Astrocyte (in vitro differentiated cells and primary cell): ENCODE results near the gene SH2D3A. TPM values are rescaled to one million over a fixed set of nuclear protein-coding genes. Genes with fewer than 3 reads are reported as not detected.

Source experiments
- DNase-seq: peaks from one replicate; pipeline ENCODE4 v3.0.0-alpha.2; 2010; ENCODE audit warnings: low read depth
- FAIRE-seq: peaks from 2 replicates; lab custom pipeline; 2011; peaks lifted over from hg19 to GRCh38; lab: Jason Lieb, UNC
- H2AFZ ChIP-seq: 2 replicates; pipeline ENCODE4 v1.6.0; 2012; ENCODE audit warnings: low read depth, low read length, inconsistent platforms
- H3K27ac ChIP-seq: 2 replicates; pipeline ENCODE4 v1.5.1; 2011; ENCODE audit warnings: low read depth, low read length, inconsistent platforms
- H3K27me3 ChIP-seq: 2 replicates; pipeline ENCODE4 v1.6.0; 2011; ENCODE audit warnings: low read length, inconsistent platforms; ENCODE audit not compliant: insufficient read depth
- H3K36me3 ChIP-seq: 2 replicates; pipeline ENCODE4 v1.5.1; 2011; ENCODE audit warnings: low read length, inconsistent platforms; ENCODE audit not compliant: insufficient read depth
- H3K4me1 ChIP-seq: 2 replicates; pipeline ENCODE4 v1.5.1; 2011; ENCODE audit warnings: low read length, inconsistent platforms; ENCODE audit not compliant: insufficient read depth
- H3K4me2 ChIP-seq: 2 replicates; pipeline ENCODE4 v1.6.0; 2012; ENCODE audit warnings: low read length, inconsistent platforms
- H3K4me3 ChIP-seq: 2 replicates; pipeline ENCODE4 v1.5.1; 2011; ENCODE audit warnings: low read depth, mild to moderate bottlenecking, low read length, inconsistent platforms; ENCODE audit not compliant: insufficient read depth
- H3K79me2 ChIP-seq: 2 replicates; pipeline ENCODE4 v1.6.0; 2012; ENCODE audit warnings: mild to moderate bottlenecking, low read length, inconsistent platforms; ENCODE audit not compliant: insufficient read depth
- H3K9ac ChIP-seq: 2 replicates; pipeline ENCODE4 v1.6.0; 2012; ENCODE audit warnings: mild to moderate bottlenecking, low read length, inconsistent platforms
- H3K9me3 ChIP-seq: 2 replicates; pipeline ENCODE4 v1.5.1; 2012; ENCODE audit warnings: low read depth, mild to moderate bottlenecking, low read length, inconsistent platforms; ENCODE audit not compliant: insufficient read depth
- H4K20me1 ChIP-seq: 2 replicates; pipeline ENCODE4 v1.6.0; 2012; ENCODE audit warnings: low read length, inconsistent platforms; ENCODE audit not compliant: insufficient read depth
- H3K27ac Mint-ChIP-seq: one replicate; pipeline ENCODE4 v1.8.0; 2021; ENCODE audit warnings: mild to moderate bottlenecking, mixed read lengths; ENCODE audit not compliant: unreplicated experiment
- H3K27me3 Mint-ChIP-seq: one replicate; pipeline ENCODE4 v1.8.0; 2021; ENCODE audit warnings: low read depth, mixed read lengths; ENCODE audit not compliant: unreplicated experiment
- H3K36me3 Mint-ChIP-seq: one replicate; pipeline ENCODE4 v1.8.0; 2021; ENCODE audit warnings: low read depth, mixed read lengths; ENCODE audit not compliant: unreplicated experiment
- H3K4me1 Mint-ChIP-seq: one replicate; pipeline ENCODE4 v1.8.0; 2021; ENCODE audit warnings: low read depth, mixed read lengths; ENCODE audit not compliant: unreplicated experiment
- H3K4me3 Mint-ChIP-seq: one replicate; pipeline ENCODE4 v1.8.0; 2021; ENCODE audit warnings: mild to moderate bottlenecking, moderate library complexity, mixed read lengths; ENCODE audit not compliant: unreplicated experiment
- H3K9me3 Mint-ChIP-seq: one replicate; pipeline ENCODE4 v1.8.0; 2021; ENCODE audit warnings: mild to moderate bottlenecking, mixed read lengths; ENCODE audit not compliant: unreplicated experiment
- CTCF ChIP-seq: IDR thresholded peaks from 2 replicates; pipeline ENCODE4 v1.5.1; 2011; ENCODE audit warnings: low read depth, mild to moderate bottlenecking, inconsistent platforms, low read length, moderate library complexity; ENCODE audit not compliant: insufficient read depth
- EZH2 ChIP-seq: IDR thresholded peaks from 2 replicates; pipeline ENCODE4 v1.6.1; 2012; ENCODE audit warnings: mild to moderate bottlenecking, low read length, inconsistent platforms; ENCODE audit not compliant: insufficient read depth
- total RNA-seq: library from RNA; stranded (reverse); gene quantifications from 2 replicates; pipeline ENCODE4 v1.2.1, GENCODE V29; 2021

The SH2D3A gene
- total RNA-seq, 1 donor from 2014 or later: 2.6 TPM

DNA sequence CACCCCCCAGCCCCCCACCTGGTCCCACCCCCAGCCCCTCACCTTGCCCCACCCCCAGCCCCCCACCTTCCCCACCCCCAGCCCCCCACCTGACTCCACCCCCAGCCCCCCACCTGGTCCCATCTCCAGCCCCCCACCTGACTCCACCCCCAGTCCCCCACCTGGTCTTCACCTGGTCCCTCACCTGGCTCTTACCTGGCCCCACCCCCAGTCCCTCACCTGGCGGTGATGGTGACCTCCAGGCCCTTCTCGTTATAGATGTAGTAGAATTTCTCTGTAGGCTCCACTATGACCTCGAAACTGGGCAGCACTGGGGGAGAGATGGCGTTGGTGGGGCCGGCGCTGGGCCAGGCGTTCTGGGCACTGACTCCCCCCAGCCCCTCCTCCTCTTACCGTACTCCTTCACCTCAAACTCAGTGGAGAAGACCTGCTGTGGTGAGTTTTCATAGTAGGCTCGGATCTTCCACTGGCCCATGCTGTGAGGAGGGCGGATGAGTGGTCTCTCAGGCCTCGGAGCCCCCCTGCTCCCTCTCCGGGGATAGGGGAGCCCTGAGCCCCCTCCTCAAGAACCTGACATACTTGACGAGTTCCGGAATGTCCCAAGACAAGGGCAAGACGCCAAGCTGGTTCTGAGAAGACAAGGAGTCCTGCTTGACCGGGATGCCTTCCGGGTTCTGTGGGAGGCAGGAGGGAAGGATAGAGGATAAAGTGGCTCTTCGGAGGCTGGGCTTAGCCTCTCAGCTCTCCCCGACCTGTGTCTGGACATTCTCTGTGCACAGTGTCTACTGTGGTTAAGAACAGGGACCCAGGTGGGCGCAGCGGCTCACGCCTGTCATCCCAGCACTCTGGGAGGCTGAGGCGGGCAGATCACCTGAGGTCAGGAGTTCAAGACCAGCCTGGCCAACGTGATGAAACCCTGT lies 53.2 kb downstream of the SH2D3A start:
- H4K20me1 ChIP-seq: no peaks in the 10 kb centered on the region
- Mint-ChIP-seq H3K36me3 (peaks cover 2% of the 10 kb centered on the region), H3K27me3 (peaks cover 19% of the 10 kb centered on the region), H3K9me3 (peaks cover 17% of the 10 kb centered on the region), H3K4me1 (no peaks in the 10 kb centered on the region), H3K4me3 (no peak overlapping the region), H3K27ac (no peak overlapping the region)
- H3K4me3 ChIP-seq: no peak overlapping the region
- no peak overlapping the region for H3K4me2 ChIP-seq
- TF ChIP-seq EZH2 (no peak), CTCF (no peak)
- H3K9ac ChIP-seq: no peak overlapping the region
- DNase-seq (no peak), FAIRE-seq (no peak)
- no peak overlapping the region for H3K27ac ChIP-seq
- H3K9me3 ChIP-seq: peaks cover 4% of the 10 kb centered on the region
- H3K27me3 ChIP-seq: peaks cover 6% of the 10 kb centered on the region
- H2AFZ ChIP-seq: no peak overlapping the region
- H3K4me1 ChIP-seq: no peaks in the 10 kb centered on the region
- H3K79me2 ChIP-seq: no peaks in the 10 kb centered on the region
- no peaks in the 10 kb centered on the region for H3K36me3 ChIP-seq

DNA sequence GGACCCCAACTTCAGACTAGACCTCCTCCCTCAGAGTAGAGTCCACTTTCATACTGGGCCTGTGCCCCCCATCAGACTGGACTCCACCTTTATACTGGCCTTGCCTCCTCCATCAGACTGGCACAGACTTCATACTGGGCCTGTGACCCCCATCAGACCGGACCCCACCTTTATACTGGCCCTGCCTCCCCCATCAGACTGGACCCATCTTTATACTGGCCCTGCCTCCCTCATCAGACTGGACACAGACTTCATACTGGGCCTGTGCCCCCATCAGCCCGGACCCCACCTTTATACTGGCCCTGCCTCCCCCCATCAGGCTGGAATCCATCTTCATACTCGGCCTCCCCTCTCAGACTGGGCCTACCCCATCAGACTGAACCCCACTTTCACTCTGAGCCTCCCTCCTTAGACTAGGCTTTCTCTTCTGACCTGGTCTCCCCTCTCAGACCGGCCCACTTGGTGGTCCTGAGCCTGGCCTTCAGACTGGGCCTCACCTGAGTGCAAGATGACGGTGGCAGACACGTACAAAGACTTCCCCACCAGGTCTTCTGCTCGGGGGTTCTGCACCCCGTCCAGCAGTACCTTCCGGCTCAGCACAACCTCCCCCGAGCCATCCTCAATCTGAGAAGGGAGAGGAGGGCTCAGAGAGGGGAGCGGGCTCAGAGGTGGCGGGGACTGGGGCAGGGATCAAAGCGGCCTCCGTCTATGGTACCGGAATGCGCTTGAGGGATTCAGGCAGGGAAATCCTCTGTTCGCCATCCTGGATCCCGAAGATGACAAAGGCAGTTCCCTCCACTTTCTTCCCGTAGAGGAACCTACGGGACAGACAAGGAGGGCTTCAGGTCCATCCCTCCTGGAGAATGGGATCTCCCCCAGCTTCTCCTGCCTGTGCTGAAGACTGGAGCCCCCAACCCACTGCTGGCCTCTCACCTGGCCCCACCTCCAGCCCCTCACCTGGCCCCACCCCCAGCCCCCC lies 54.3 kb downstream of the SH2D3A start:
- Histone ChIP-seq H3K79me2 (no peaks in the 10 kb centered on the region), H3K9ac (no peak overlapping the region), H3K27ac (no peak overlapping the region), H4K20me1 (no peaks in the 10 kb centered on the region), H3K9me3 (peaks cover 4% of the 10 kb centered on the region), H3K4me1 (no peaks in the 10 kb centered on the region), H3K4me2 (no peak overlapping the region), H2AFZ (no peak overlapping the region), H3K36me3 (no peaks in the 10 kb centered on the region), H3K27me3 (peaks cover 6% of the 10 kb centered on the region), H3K4me3 (no peak overlapping the region)
- Mint-ChIP-seq H3K27me3 (peaks cover 19% of the 10 kb centered on the region), H3K27ac (no peak overlapping the region), H3K4me3 (no peak overlapping the region), H3K9me3 (peaks cover 19% of the 10 kb centered on the region), H3K4me1 (no peaks in the 10 kb centered on the region), H3K36me3 (peaks cover 2% of the 10 kb centered on the region)
- FAIRE-seq: no peak
- no peak for DNase-seq
- TF ChIP-seq CTCF (no peak), EZH2 (no peak)
